GM23338 (cell line): ENCODE data around the gene OR2J2.

ENCODE experiments used
- CREB1 ChIP-seq: fragments of 250-450 bp; sonication (Bioruptor Pico); IDR thresholded peaks from 2 replicates; pipeline ENCODE4 v1.5.0; 2020; ENCODE audit warnings: low read depth, mild to moderate bottlenecking, moderate library complexity
- EZH2 ChIP-seq: fragments of 200-600 bp; sonication (generic); IDR thresholded peaks from one replicate; pipeline ENCODE4 v1.8.0; 2017; ENCODE audit warnings: antibody characterized with exemption, mild to moderate bottlenecking, low read depth; ENCODE audit not compliant: unreplicated experiment
- EZH2phosphoT487 ChIP-seq: fragments of 200-600 bp; sonication (generic); IDR thresholded peaks from one replicate; pipeline ENCODE4 v1.8.1; 2018; ENCODE audit warnings: antibody characterized with exemption; ENCODE audit not compliant: unreplicated experiment
- JUNB ChIP-seq: IDR thresholded peaks from one replicate; pipeline ENCODE4 v1.6.1; 2016; ENCODE audit warnings: antibody characterized with exemption; ENCODE audit not compliant: unreplicated experiment
- POLR2AphosphoS5 ChIP-seq: IDR thresholded peaks from 2 replicates; pipeline ENCODE4 v1.6.1; 2016; ENCODE audit warnings: antibody characterized with exemption, low read depth
- REST ChIP-seq: IDR thresholded peaks from one replicate; pipeline ENCODE4 v1.6.1; 2018; ENCODE audit warnings: antibody characterized with exemption; ENCODE audit not compliant: unreplicated experiment
- STAT1 ChIP-seq: IDR thresholded peaks from one replicate; pipeline ENCODE4 v1.6.1; 2016; ENCODE audit warnings: antibody characterized with exemption; ENCODE audit not compliant: unreplicated experiment
- ZNF114 ChIP-seq: fragments of 250-450 bp; sonication (Bioruptor Pico); IDR thresholded peaks from 2 replicates; pipeline ENCODE4 v1.5.0; 2020; ENCODE audit warnings: mild to moderate bottlenecking, moderate library complexity
- ZNF331 ChIP-seq: fragments of 250-450 bp; sonication (Bioruptor Pico); IDR thresholded peaks from 2 replicates; pipeline ENCODE4 v1.5.0; 2020; ENCODE audit warnings: low read depth, mild to moderate bottlenecking, moderate library complexity
- TF ChIP-seq, protein P1 (sequence below), 2 experiments: fragments of 200-600 bp in 1 of 2; sonication (generic) in 1 of 2; conservative IDR thresholded peaks; 2 replicates each; pipeline versions ENCODE4 v1.5.1 to v1.6.1; 2016 to 2017; ENCODE audit warnings: antibody characterized with exemption in 2 of 2, low read depth in 2 of 2, mild to moderate bottlenecking in 2 of 2, moderate library complexity in 1 of 2
- TF ChIP-seq, protein P2 (sequence below): IDR thresholded peaks from 2 replicates; pipeline ENCODE4 v1.6.1; 2016; ENCODE audit warnings: antibody characterized with exemption

- TF ChIP-seq, protein P1, sequence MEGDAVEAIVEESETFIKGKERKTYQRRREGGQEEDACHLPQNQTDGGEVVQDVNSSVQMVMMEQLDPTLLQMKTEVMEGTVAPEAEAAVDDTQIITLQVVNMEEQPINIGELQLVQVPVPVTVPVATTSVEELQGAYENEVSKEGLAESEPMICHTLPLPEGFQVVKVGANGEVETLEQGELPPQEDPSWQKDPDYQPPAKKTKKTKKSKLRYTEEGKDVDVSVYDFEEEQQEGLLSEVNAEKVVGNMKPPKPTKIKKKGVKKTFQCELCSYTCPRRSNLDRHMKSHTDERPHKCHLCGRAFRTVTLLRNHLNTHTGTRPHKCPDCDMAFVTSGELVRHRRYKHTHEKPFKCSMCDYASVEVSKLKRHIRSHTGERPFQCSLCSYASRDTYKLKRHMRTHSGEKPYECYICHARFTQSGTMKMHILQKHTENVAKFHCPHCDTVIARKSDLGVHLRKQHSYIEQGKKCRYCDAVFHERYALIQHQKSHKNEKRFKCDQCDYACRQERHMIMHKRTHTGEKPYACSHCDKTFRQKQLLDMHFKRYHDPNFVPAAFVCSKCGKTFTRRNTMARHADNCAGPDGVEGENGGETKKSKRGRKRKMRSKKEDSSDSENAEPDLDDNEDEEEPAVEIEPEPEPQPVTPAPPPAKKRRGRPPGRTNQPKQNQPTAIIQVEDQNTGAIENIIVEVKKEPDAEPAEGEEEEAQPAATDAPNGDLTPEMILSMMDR (conservative IDR thresholded peaks at IDR 0.05; ENCODE audit: low read depth in 2 of 2): no peak
- no peak for TF ChIP-seq POLR2AphosphoS5
- TF ChIP-seq EZH2: no peak
- TF ChIP-seq REST: no peak
- TF ChIP-seq ZNF331: no peak
- TF ChIP-seq STAT1: no peak
- TF ChIP-seq JUNB: no peak
- no peak for TF ChIP-seq CREB1 (CRISPR knock-in tag)
- TF ChIP-seq EZH2phosphoT487: no peak
- TF ChIP-seq, protein P2, sequence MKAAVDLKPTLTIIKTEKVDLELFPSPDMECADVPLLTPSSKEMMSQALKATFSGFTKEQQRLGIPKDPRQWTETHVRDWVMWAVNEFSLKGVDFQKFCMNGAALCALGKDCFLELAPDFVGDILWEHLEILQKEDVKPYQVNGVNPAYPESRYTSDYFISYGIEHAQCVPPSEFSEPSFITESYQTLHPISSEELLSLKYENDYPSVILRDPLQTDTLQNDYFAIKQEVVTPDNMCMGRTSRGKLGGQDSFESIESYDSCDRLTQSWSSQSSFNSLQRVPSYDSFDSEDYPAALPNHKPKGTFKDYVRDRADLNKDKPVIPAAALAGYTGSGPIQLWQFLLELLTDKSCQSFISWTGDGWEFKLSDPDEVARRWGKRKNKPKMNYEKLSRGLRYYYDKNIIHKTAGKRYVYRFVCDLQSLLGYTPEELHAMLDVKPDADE: no peak
- TF ChIP-seq ZNF114 (CRISPR knock-in tag): no peak
Measured at GRCh38 chr6:29147074-29147473, 23.6 kb upstream of the OR2J2 start.
